ENCODE results near the gene DUOX2.
A peak's percentile ranks its signal among the peaks of the same experiment; 100 is the strongest.

The DUOX2 gene

GRCh38 chr15:45114076-45114750 lies at the start of gene DUOX2, which contains the start of gene DUOXA2:
Gene DUOX2 (minus strand): TSS chr15:45114172. CDS start chr15:45113411, 761 bp downstream.
Gene DUOXA2 (plus strand): TSS chr15:45114326. CDS start chr15:45114606, 280 bp downstream.
- no peak for DNase-seq (ENCODE audit: low read depth)

GRCh38 chr15:45163508-45163856 lies 49.5 kb upstream of the DUOX2 start:
- no peak for DNase-seq (ENCODE audit: low read depth)

GRCh38 chr15:45162771-45163507 lies 49.0 kb upstream of the DUOX2 start:
- peak; percentile 39 for DNase-seq (ENCODE audit: low read depth)

GRCh38 chr15:45161666-45162065 lies 47.7 kb upstream of the DUOX2 start:
- DNase-seq (ENCODE audit: low read depth), result no peak

- DNase-seq (ENCODE audit: low read depth), result no peak
These were observed 44.0 kb upstream of the DUOX2 start for GRCh38 chr15:45157974-45158373.

GRCh38 chr15:45156744-45157455 lies 42.9 kb upstream of the DUOX2 start:
- DNase-seq (ENCODE audit: low read depth), result no peak

- no peak for DNase-seq (ENCODE audit: low read depth)
These were observed 41.8 kb upstream of the DUOX2 start for GRCh38 chr15:45155739-45156138.

GRCh38 chr15:45151998-45152828 lies 38.2 kb upstream of the DUOX2 start:
- DNase-seq (ENCODE audit: low read depth), result no peak

- DNase-seq (ENCODE audit: low read depth), result no peak
These were observed 37.0 kb upstream of the DUOX2 start for GRCh38 chr15:45150997-45151396.

GRCh38 chr15:45150481-45150880 lies 36.5 kb upstream of the DUOX2 start:
- no peak for DNase-seq (ENCODE audit: low read depth)

- no peak for DNase-seq (ENCODE audit: low read depth)
These were observed 35.1 kb upstream of the DUOX2 start for GRCh38 chr15:45149060-45149459.

GRCh38 chr15:45148076-45149059 lies 34.4 kb upstream of the DUOX2 start:
- no peak for DNase-seq (ENCODE audit: low read depth)

GRCh38 chr15:45147606-45148005 lies 33.6 kb upstream of the DUOX2 start:
- DNase-seq (ENCODE audit: low read depth), result no peak

- no peak for DNase-seq (ENCODE audit: low read depth)
These were observed 32.4 kb upstream of the DUOX2 start for GRCh38 chr15:45146405-45146804.

GRCh38 chr15:45144775-45145174 lies 30.8 kb upstream of the DUOX2 start:
- no peak for DNase-seq (ENCODE audit: low read depth)

GRCh38 chr15:45143946-45144345 lies 30.0 kb upstream of the DUOX2 start:
- DNase-seq (ENCODE audit: low read depth), result no peak

- no peak for DNase-seq (ENCODE audit: low read depth)
These were observed 29.1 kb upstream of the DUOX2 start for GRCh38 chr15:45143056-45143455.

GRCh38 chr15:45141386-45141785 lies 27.4 kb upstream of the DUOX2 start:
- DNase-seq (ENCODE audit: low read depth), result no peak

GRCh38 chr15:45140557-45141250 lies 26.7 kb upstream of the DUOX2 start:
- no peak for DNase-seq (ENCODE audit: low read depth)

GRCh38 chr15:45139770-45140169 lies 25.8 kb upstream of the DUOX2 start:
- DNase-seq (ENCODE audit: low read depth), result no peak

Data from stimulated activated CD8-positive, alpha-beta memory T cell treated with anti-CD3 and anti-CD28 coated beads, Interleukin-15, amount 100 ng/mL, for 1 hour (primary cell).